Left lung (tissue), 10 donors: ENCODE data around the gene VAT1L. TPM values are rescaled to one million over a fixed set of nuclear protein-coding genes. Genes with fewer than 3 reads are reported as not detected.

Experiments
- ATAC-seq: fragments of 200-7000 bp; cut with Tn5 transposase; one replicate; pipeline ENCODE4 v1.9.1; 2020; ENCODE audit warnings: moderate library complexity
- DNase-seq, 4 donors: peaks; one replicate each; pipeline ENCODE4 v3.0.0-alpha.2; 2013 to 2020
- H3K27ac ChIP-seq, 2 donors: fragments of 200-600 bp; sonication (generic) in 1 of 2; one replicate each; pipeline versions ENCODE4 v1.5.0 to v1.8.0; 2020 to 2021
- H3K27me3 ChIP-seq, 2 donors: fragments of 200-600 bp; sonication (generic) in 1 of 2; one replicate each; pipeline versions ENCODE4 v1.5.0 to v1.8.0; 2020 to 2021
- H3K36me3 ChIP-seq, 2 donors: fragments of 200-600 bp; sonication (generic) in 1 of 2; one replicate each; pipeline versions ENCODE4 v1.5.0 to v1.8.0; 2020 to 2021
- H3K4me1 ChIP-seq, 2 donors: fragments of 200-600 bp; one replicate each; pipeline ENCODE4 v1.8.0; 2021
- H3K4me3 ChIP-seq, 2 donors: fragments of 200-600 bp; sonication (generic) in 1 of 2; one replicate each; pipeline versions ENCODE4 v1.5.0 to v1.8.0; 2020 to 2021; ENCODE audit warnings: mild to moderate bottlenecking in 1 of 2
- H3K9me3 ChIP-seq, 2 donors: fragments of 200-600 bp; sonication (generic) in 1 of 2; one replicate each; pipeline versions ENCODE4 v1.5.0 to v1.8.0; 2020 to 2021
- intact Hi-C, 2 donors: fragments of 100-400 bp; cut with DNase I; formaldehyde crosslinking; loops; one replicate each; pipeline versions ENCODE4 v1.11.2 to v1.14.2; 2022
- polyA plus RNA-seq, 6 donors: library from polyadenylated mRNA; unstranded; fragments of 120-200 nt; gene quantifications; one replicate each; pipeline ENCODE4 v1.2.1, GENCODE V29; 2013; ENCODE audit not compliant: insufficient read length in 6 of 6
- total RNA-seq, 2 donors: library from RNA; stranded (reverse); fragmentation: NEBNext Ultra II Directional; extraction: Animal tissue kit (Norgen Biotek cat#: 25700); gene quantifications; one replicate each; pipeline ENCODE4 v1.2.1, GENCODE V29; 2021
- TF ChIP-seq, protein P1 (sequence below), 2 donors: fragments of 200-600 bp; sonication (generic) in 1 of 2; IDR thresholded peaks; one replicate each; pipeline versions ENCODE4 v1.5.0 to v1.8.0; 2021; ENCODE audit warnings: antibody characterized with exemption in 2 of 2
- donor health status: DM: no; HTN: yes; CAD: no.
- donor health status: DM: no; HTN: no; CAD: no.

VAT1L gene
- total and polyA plus RNA-seq, 8 donors = 0.26 to 9.2 (median 5.4) TPM

DNA sequence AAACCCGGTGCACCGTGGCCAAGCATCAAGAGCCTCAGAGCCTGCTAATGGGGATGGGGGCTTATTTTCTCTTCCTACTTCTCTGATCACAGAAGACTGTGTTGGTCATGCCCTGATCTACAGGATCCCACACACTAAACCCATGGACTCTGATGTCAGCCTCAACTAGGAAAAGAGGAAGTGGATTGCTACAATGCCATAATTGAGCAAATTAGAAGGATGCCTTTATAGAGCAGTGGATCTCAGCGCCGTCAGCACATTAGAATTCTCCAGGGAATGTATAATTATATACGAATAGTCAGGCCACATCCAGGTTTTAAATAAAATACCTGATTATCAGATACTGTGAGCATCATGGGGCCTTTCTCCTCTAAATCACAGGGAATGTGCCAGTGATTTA is 64.8 kb downstream of the VAT1L start:
- ATAC-seq (no peak), DNase-seq (no peak)
- H3K9me3 ChIP-seq = no peaks in the 10 kb centered on the region
- no peak overlapping the region for H3K4me3 ChIP-seq
- peaks cover 0 to 11% of the 10 kb centered on the region in 2 donors for H3K27me3 ChIP-seq
- no peak overlapping the region for H3K27ac ChIP-seq
- no peaks in the 10 kb centered on the region for H3K4me1 ChIP-seq
- H3K36me3 ChIP-seq = no peaks in the 10 kb centered on the region
- TF ChIP-seq, protein P1, sequence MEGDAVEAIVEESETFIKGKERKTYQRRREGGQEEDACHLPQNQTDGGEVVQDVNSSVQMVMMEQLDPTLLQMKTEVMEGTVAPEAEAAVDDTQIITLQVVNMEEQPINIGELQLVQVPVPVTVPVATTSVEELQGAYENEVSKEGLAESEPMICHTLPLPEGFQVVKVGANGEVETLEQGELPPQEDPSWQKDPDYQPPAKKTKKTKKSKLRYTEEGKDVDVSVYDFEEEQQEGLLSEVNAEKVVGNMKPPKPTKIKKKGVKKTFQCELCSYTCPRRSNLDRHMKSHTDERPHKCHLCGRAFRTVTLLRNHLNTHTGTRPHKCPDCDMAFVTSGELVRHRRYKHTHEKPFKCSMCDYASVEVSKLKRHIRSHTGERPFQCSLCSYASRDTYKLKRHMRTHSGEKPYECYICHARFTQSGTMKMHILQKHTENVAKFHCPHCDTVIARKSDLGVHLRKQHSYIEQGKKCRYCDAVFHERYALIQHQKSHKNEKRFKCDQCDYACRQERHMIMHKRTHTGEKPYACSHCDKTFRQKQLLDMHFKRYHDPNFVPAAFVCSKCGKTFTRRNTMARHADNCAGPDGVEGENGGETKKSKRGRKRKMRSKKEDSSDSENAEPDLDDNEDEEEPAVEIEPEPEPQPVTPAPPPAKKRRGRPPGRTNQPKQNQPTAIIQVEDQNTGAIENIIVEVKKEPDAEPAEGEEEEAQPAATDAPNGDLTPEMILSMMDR (IDR thresholded peaks at IDR 0.05) = no peak
- intact Hi-C loops = no loop called here

DNA sequence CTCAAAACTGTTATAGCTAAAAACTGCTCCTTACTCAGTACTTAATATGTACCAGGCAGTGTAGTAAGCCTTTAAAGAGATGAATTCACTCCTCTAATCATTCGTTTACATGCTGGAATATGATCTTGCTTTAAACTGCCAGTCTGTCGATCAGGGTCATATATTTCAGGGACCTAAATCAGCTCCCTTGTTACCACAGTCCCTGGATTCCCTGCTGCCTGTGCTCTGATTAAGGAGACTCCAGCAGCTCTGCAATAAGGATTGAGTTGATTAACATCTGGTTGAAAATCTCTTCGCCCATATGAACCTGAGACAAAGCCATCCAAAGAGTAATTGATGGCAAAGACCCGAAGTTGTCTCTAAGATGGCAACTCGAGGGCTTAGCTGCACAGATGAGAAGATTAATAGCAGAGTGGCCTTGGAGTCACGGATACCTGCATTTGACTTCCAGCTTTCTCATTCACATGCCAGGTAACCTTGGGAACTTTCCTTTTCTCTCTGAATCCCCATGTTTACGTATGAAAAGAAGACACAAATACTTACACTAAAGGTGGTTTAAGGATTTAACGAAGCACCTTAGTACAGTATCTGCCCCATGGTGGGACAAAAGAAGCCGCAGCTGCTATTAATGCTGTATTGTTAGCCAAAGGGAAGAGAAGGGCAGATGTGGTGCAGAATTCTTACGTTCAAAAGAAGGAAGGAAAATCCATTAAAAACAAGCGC is 68.2 kb downstream of the VAT1L start:
- no peak for ATAC-seq

DNA sequence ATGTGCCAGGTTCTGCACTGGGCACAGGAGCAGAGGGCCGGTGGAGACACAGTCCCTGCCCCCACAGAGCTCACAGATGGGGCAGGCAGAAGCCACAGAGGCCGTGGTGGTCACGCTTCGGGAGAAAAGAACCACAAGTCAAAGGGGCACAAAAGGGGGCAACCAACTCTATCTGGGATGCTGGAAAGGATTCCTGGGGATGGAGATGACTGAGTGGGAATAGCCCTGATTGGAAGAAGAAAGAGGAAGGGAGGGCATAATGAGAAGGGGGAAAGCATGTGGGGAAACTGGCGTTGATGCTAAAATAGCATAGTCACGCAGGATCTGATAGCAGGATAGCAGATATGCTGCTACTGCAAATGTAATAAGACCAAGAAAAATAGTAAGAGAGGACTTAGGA is 69.7 kb downstream of the VAT1L start:
- ATAC-seq (no peak), DNase-seq (no peak)
- no peaks in the 10 kb centered on the region for H3K4me1 ChIP-seq
- TF ChIP-seq, protein P1 (IDR thresholded peaks at IDR 0.05) = no peak
- no peak overlapping the region for H3K27ac ChIP-seq
- H3K36me3 ChIP-seq = no peaks in the 10 kb centered on the region
- intact Hi-C loops = no loop called here
- H3K9me3 ChIP-seq = no peaks in the 10 kb centered on the region
- H3K27me3 ChIP-seq = peaks cover 0 to 15% of the 10 kb centered on the region in 2 donors
- no peak overlapping the region for H3K4me3 ChIP-seq

More for the DNA sequence above, 68.2 kb downstream of the VAT1L start:
- no peaks in the 10 kb centered on the region for H3K4me1 ChIP-seq
- H3K27me3 ChIP-seq = peaks cover 0 to 15% of the 10 kb centered on the region in 2 donors
- no peaks in the 10 kb centered on the region for H3K36me3 ChIP-seq
- TF ChIP-seq, protein P1 (IDR thresholded peaks at IDR 0.05) = no peak
- no peaks in the 10 kb centered on the region for H3K9me3 ChIP-seq
- intact Hi-C loops = no loop called here
- DNase-seq = no peak
- no peak overlapping the region for H3K27ac ChIP-seq
- H3K4me3 ChIP-seq = no peak overlapping the region

DNA sequence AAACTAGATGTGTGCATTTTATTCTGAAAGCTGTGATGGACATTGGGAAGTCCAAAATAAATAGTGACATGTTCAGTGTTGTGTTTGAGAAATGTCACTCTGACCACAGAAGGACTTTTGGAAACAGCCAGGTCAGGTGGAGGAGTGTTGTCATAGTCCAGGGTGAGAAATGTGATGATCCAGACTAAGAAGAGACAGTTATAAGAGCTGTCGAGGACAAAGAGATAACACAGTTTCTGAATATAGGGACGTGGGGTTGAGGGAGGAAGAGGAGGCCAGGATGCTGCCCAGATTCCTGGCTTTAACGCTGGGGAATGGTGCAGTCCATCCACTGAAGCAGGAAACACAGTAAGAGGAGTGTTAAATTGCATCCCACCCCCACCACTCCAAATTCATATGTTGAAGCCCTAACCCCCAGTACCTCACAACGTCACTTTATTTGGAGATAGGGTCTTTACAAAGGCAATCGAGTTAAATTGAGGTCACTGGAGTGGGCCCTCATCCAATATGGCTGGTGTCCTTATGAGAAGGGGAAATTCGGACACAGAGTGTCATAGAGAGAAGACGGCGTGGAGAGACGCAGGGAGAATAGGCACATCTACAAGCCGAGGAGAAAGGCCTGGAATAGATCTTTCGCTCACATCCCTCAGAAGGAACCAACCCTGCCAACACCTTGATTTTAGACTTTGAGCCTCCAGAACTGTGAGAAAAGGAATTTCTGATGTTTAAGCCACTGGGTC is 71.3 kb downstream of the VAT1L start:
- no peaks in the 10 kb centered on the region for H3K4me1 ChIP-seq
- DNase-seq = no peak
- H3K27me3 ChIP-seq = peaks cover 0 to 15% of the 10 kb centered on the region in 2 donors
- H3K9me3 ChIP-seq = no peaks in the 10 kb centered on the region
- no peak overlapping the region for H3K4me3 ChIP-seq
- H3K27ac ChIP-seq = no peak overlapping the region
- intact Hi-C loops = no loop called here
- TF ChIP-seq, protein P1 (IDR thresholded peaks at IDR 0.05) = no peak
- H3K36me3 ChIP-seq = no peaks in the 10 kb centered on the region
- ATAC-seq = no peak

DNA sequence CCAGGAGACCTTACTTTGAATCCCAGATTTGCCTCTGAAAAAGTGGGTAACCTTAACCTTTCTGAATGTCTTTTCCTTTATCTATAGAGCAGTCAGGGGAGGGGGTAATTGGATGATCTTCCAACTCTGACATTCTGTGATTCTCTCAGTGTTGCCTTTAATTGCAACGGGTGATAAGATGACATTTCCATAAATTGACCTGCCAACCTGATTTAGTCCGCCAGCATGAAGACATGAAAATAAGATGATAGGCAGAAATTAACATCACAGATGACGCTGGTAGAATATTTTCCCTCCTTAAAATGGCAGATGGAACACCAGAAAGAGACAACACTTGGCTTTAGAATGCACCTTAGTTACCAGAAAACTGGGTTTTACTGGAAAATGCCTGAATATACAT is 72.6 kb downstream of the VAT1L start:
- intact Hi-C loops = no loop called here
- Histone ChIP-seq H3K27me3 (peaks cover 0 to 12% of the 10 kb centered on the region in 2 donors), H3K36me3 (no peaks in the 10 kb centered on the region), H3K4me1 (no peaks in the 10 kb centered on the region), H3K4me3 (no peak overlapping the region), H3K9me3 (no peaks in the 10 kb centered on the region), H3K27ac (no peak overlapping the region)
- DNase-seq (no peak), ATAC-seq (no peak)
- TF ChIP-seq, protein P1 (IDR thresholded peaks at IDR 0.05) = no peak
